Measurements from ENCODE around the gene STARD10.

GRCh38 chr11:72829884-72830533 lies 36.2 kb upstream of the STARD10 start:
- TF ChIP-seq POLR2A (IDR thresholded peaks at IDR 0.05) (no peak), CTCF (IDR thresholded peaks at IDR 0.05) (no peak)

Data from heart left ventricle (tissue), 13 donors.